Keratinocyte (primary cell): Measurements from ENCODE around the gene ZNF808. TPM values are rescaled to one million over a fixed set of nuclear protein-coding genes. Genes with fewer than 3 reads are reported as not detected.

Experiments
- DNase-seq: peaks from one replicate; pipeline ENCODE4 v3.0.0-alpha.2; 2011; ENCODE audit warnings: low read depth, missing footprints, low spot score
- FAIRE-seq: peaks from 2 replicates; lab custom pipeline; 2011; peaks lifted over from hg19 to GRCh38; lab: Jason Lieb, UNC
- H2AFZ ChIP-seq: 2 replicates; pipeline ENCODE4 v1.6.0; 2012; ENCODE audit warnings: low read length, control low read depth, inconsistent platforms; ENCODE audit not compliant: control insufficient read depth
- H3K27ac ChIP-seq: 2 replicates; pipeline ENCODE4 v1.5.1; 2011; ENCODE audit warnings: low read length; ENCODE audit not compliant: control insufficient read depth, insufficient read depth
- H3K27me3 ChIP-seq: 3 replicates; pipeline ENCODE4 v1.6.0; 2011; ENCODE audit warnings: low read length; ENCODE audit not compliant: control insufficient read depth, insufficient read depth; ENCODE audit errors: extremely low read depth
- H3K36me3 ChIP-seq, 2 experiments: 2 replicates in 1 of 2; 3 replicates in 1 of 2; pipeline ENCODE4 v1.5.1; 2011; ENCODE audit warnings: low read length in 2 of 2, mild to moderate bottlenecking in 1 of 2; ENCODE audit not compliant: control insufficient read depth in 2 of 2, insufficient read depth in 2 of 2; ENCODE audit errors: extremely low read depth in 1 of 2
- H3K4me1 ChIP-seq: 3 replicates; pipeline ENCODE4 v1.5.1; 2011; ENCODE audit warnings: low read length; ENCODE audit not compliant: control insufficient read depth, insufficient read depth; ENCODE audit errors: extremely low read depth
- H3K4me2 ChIP-seq: 3 replicates; pipeline ENCODE4 v1.6.0; 2011; ENCODE audit warnings: low read depth, low read length; ENCODE audit not compliant: control insufficient read depth, insufficient read depth; ENCODE audit errors: extremely low read depth
- H3K4me3 ChIP-seq, 3 experiments: fragments of 200-600 bp in 1 of 3; sonication (generic) in 1 of 3; 2 replicates in 2 of 3; 3 replicates in 1 of 3; pipeline ENCODE4 v1.5.1; 2011 to 2016; ENCODE audit warnings: low read length in 3 of 3, mild to moderate bottlenecking in 3 of 3, control low read depth in 2 of 3, inconsistent platforms in 1 of 3, low read depth in 1 of 3, mixed read lengths in 1 of 3, mixed run types in 1 of 3, moderate library complexity in 1 of 3; ENCODE audit not compliant: control insufficient read depth in 2 of 3, insufficient read depth in 2 of 3; ENCODE audit errors: extremely low read depth in 1 of 3
- H3K79me2 ChIP-seq: 2 replicates; pipeline ENCODE4 v1.6.0; 2012; ENCODE audit warnings: low read length; ENCODE audit not compliant: control insufficient read depth, insufficient read depth
- H3K9ac ChIP-seq: 3 replicates; pipeline ENCODE4 v1.6.0; 2011; ENCODE audit warnings: low read length; ENCODE audit not compliant: control insufficient read depth, insufficient read depth; ENCODE audit errors: extremely low read depth
- H3K9me1 ChIP-seq: 3 replicates; pipeline ENCODE4 v1.6.0; 2011; ENCODE audit warnings: low read length; ENCODE audit not compliant: control insufficient read depth, insufficient read depth; ENCODE audit errors: extremely low read depth
- H3K9me3 ChIP-seq: 2 replicates; pipeline ENCODE4 v1.5.1; 2012; ENCODE audit warnings: low read depth, low read length; ENCODE audit not compliant: control insufficient read depth
- H4K20me1 ChIP-seq: 3 replicates; pipeline ENCODE4 v1.6.0; 2011; ENCODE audit warnings: low read length; ENCODE audit not compliant: control insufficient read depth, insufficient read depth; ENCODE audit errors: extremely low read depth
- CTCF ChIP-seq, 3 experiments: IDR thresholded peaks in 1 of 3; conservative IDR thresholded peaks in 1 of 3; optimal IDR thresholded peaks in 1 of 3; 2 replicates in 2 of 3; 3 replicates in 1 of 3; pipeline versions ENCODE3 to v1.5.1; 2011; ENCODE audit warnings: low read length in 3 of 3, mild to moderate bottlenecking in 3 of 3, moderate library complexity in 2 of 3, control low read depth in 1 of 3, inconsistent platforms in 1 of 3; ENCODE audit not compliant: insufficient read depth in 2 of 3; ENCODE audit errors: extremely low read depth in 1 of 3
- EZH2 ChIP-seq: IDR thresholded peaks from one replicate; pipeline ENCODE4 v1.6.1; 2012; ENCODE audit warnings: inconsistent platforms, mild to moderate bottlenecking, low read length, moderate library complexity
- dilution Hi-C: fragments of 300-500 bp; cut with MboI; formaldehyde crosslinking; loops from one replicate; pipeline ENCODE4 v1.7.0; 2020; ENCODE audit warnings: low sequenced_read_pairs; ENCODE audit not compliant: extremely low pct_ligation_motif_present
- polyA plus RNA-seq, 5 experiments: library from polyadenylated mRNA; depleted of rRNA in 3 of 5; stranded (reverse) in 3 of 5; stranded (forward) in 1 of 5; unstranded in 1 of 5; fragments of >200 nt; gene quantifications; 1 replicate in 1 of 5; 2 replicates in 3 of 5; 3 replicates in 1 of 5; pipeline versions ENCODE4 v1.2.1 to v1.2.3, GENCODE V29; 2011 to 2012; ENCODE audit warnings: missing spikeins in 2 of 5, low read depth in 1 of 5, low replicate concordance in 1 of 5

ZNF808 gene
- polyA plus RNA-seq, 1 donor (not counting 4 experiments of a cell fraction or from before 2014, with no cell fraction given), result 6.8 TPM

- Histone ChIP-seq H3K4me3 (no peak overlapping the region), H3K27me3 (no peaks in the 10 kb centered on the region), H3K4me2 (no peak overlapping the region), H3K9me1 (no peaks in the 10 kb centered on the region), H4K20me1 (no peaks in the 10 kb centered on the region), H3K9me3 (peaks cover 2% of the 10 kb centered on the region), H2AFZ (no peak overlapping the region), H3K79me2 (no peaks in the 10 kb centered on the region), H3K4me1 (no peaks in the 10 kb centered on the region), H3K36me3 (no peaks in the 10 kb centered on the region), H3K9ac (no peak overlapping the region), H3K27ac (no peak overlapping the region)
- TF ChIP-seq EZH2 (no peak), CTCF (optimal IDR thresholded peaks at IDR 0.05 in 1 of 3, IDR thresholded peaks at IDR 0.05 in 1 of 3, conservative IDR thresholded peaks at IDR 0.05 in 1 of 3; ENCODE audit: extremely low read depth in 1 of 3, insufficient read depth in 2 of 3, low read length in 3 of 3) (peak in 1 of 3 experiments; percentile 4)
- DNase-seq, result no peak
- dilution Hi-C loops, result no loop called here
- FAIRE-seq, result no peak
These were observed 34.4 kb upstream of the ZNF808 start for GRCh38 chr19:52492994-52493470.

- DNase-seq (no peak), FAIRE-seq (no peak)
- no peaks in the 10 kb centered on the region for H3K27me3 ChIP-seq
- H3K27ac ChIP-seq, result no peak overlapping the region
- no peaks in the 10 kb centered on the region for H4K20me1 ChIP-seq
- no peak for TF ChIP-seq CTCF (optimal IDR thresholded peaks at IDR 0.05 in 1 of 3, IDR thresholded peaks at IDR 0.05 in 1 of 3, conservative IDR thresholded peaks at IDR 0.05 in 1 of 3; ENCODE audit: extremely low read depth in 1 of 3, insufficient read depth in 2 of 3, low read length in 3 of 3)
- TF ChIP-seq EZH2, result no peak
- no peak overlapping the region for H2AFZ ChIP-seq
- no peaks in the 10 kb centered on the region for H3K36me3 ChIP-seq
- dilution Hi-C loops, result no loop called here
- H3K4me2 ChIP-seq, result no peak overlapping the region
- H3K79me2 ChIP-seq, result no peaks in the 10 kb centered on the region
- no peak overlapping the region for H3K9ac ChIP-seq
- no peak overlapping the region for H3K4me3 ChIP-seq
- H3K9me3 ChIP-seq, result peaks cover 4% of the 10 kb centered on the region
- no peaks in the 10 kb centered on the region for H3K9me1 ChIP-seq
- H3K4me1 ChIP-seq, result no peaks in the 10 kb centered on the region
These were observed 33.0 kb upstream of the ZNF808 start for GRCh38 chr19:52494518-52494917.
